ENCODE data around the gene LIPN. TPM values are rescaled to one million over a fixed set of nuclear protein-coding genes. Genes with fewer than 3 reads are reported as not detected.

LIPN gene
- total RNA-seq, 1 donor, result 3.0 TPM

GRCh38 chr10:88762906-88763305 lies 3.1 kb downstream of the LIPN start:
- no peaks in the 10 kb centered on the region for H3K9me3 ChIP-seq (ENCODE audit: low read depth, low read length)
- peaks cover 19% of the 10 kb centered on the region for H3K4me1 ChIP-seq (ENCODE audit: insufficient read depth, low read length)
- no peaks in the 10 kb centered on the region for H3K27me3 ChIP-seq (ENCODE audit: insufficient read depth, low read length)
- no peak overlapping the region for H3K4me3 ChIP-seq (ENCODE audit: low read length)

GRCh38 chr10:88763441-88763840 lies 3.6 kb downstream of the LIPN start:
- Histone ChIP-seq H3K4me1 (ENCODE audit: insufficient read depth, low read length) (peaks cover 19% of the 10 kb centered on the region), H3K27me3 (ENCODE audit: insufficient read depth, low read length) (no peaks in the 10 kb centered on the region), H3K9me3 (ENCODE audit: low read depth, low read length) (no peaks in the 10 kb centered on the region), H3K4me3 (ENCODE audit: low read length) (no peak overlapping the region)

- H3K9me3 ChIP-seq (ENCODE audit: low read depth, low read length), result no peaks in the 10 kb centered on the region
- H3K27me3 ChIP-seq (ENCODE audit: insufficient read depth, low read length), result no peaks in the 10 kb centered on the region
- no peak overlapping the region for H3K4me3 ChIP-seq (ENCODE audit: low read length)
- H3K4me1 ChIP-seq (ENCODE audit: insufficient read depth, low read length), result peaks cover 17% of the 10 kb centered on the region
Measured at GRCh38 chr10:88764110-88764509, 4.3 kb downstream of the LIPN start.

- H3K4me1 ChIP-seq (ENCODE audit: insufficient read depth, low read length), result peaks cover 9% of the 10 kb centered on the region
Measured at GRCh38 chr10:88765816-88766215, 6.0 kb downstream of the LIPN start.

GRCh38 chr10:88769384-88769783 lies 9.6 kb downstream of the LIPN start:
- Histone ChIP-seq H3K4me1 (ENCODE audit: insufficient read depth, low read length) (peaks cover 9% of the 10 kb centered on the region), H3K9me3 (ENCODE audit: low read depth, low read length) (no peaks in the 10 kb centered on the region), H3K4me3 (ENCODE audit: low read length) (no peak overlapping the region), H3K27me3 (ENCODE audit: insufficient read depth, low read length) (no peaks in the 10 kb centered on the region)

More at GRCh38 chr10:88765816-88766215, 6.0 kb downstream of the LIPN start:
- no peaks in the 10 kb centered on the region for H3K27me3 ChIP-seq (ENCODE audit: insufficient read depth, low read length)
- H3K4me3 ChIP-seq (ENCODE audit: low read length), result no peak overlapping the region
- H3K9me3 ChIP-seq (ENCODE audit: low read depth, low read length), result no peaks in the 10 kb centered on the region

- Histone ChIP-seq H3K4me1 (ENCODE audit: insufficient read depth, low read length) (no peaks in the 10 kb centered on the region), H3K4me3 (ENCODE audit: low read length) (no peak overlapping the region), H3K9me3 (ENCODE audit: low read depth, low read length) (no peaks in the 10 kb centered on the region), H3K27me3 (ENCODE audit: insufficient read depth, low read length) (no peaks in the 10 kb centered on the region)
Measured at GRCh38 chr10:88781206-88781605, 21.4 kb downstream of the LIPN start.

- H3K4me3 ChIP-seq (ENCODE audit: low read length), result no peak overlapping the region
- no peaks in the 10 kb centered on the region for H3K4me1 ChIP-seq (ENCODE audit: insufficient read depth, low read length)
- no peaks in the 10 kb centered on the region for H3K27me3 ChIP-seq (ENCODE audit: insufficient read depth, low read length)
- H3K9me3 ChIP-seq (ENCODE audit: low read depth, low read length), result no peaks in the 10 kb centered on the region
Measured at GRCh38 chr10:88782222-88782621, 22.4 kb downstream of the LIPN start.

- Histone ChIP-seq H3K27me3 (ENCODE audit: insufficient read depth, low read length) (no peaks in the 10 kb centered on the region), H3K9me3 (ENCODE audit: low read depth, low read length) (no peaks in the 10 kb centered on the region), H3K4me1 (ENCODE audit: insufficient read depth, low read length) (no peaks in the 10 kb centered on the region), H3K4me3 (ENCODE audit: low read length) (no peak overlapping the region)
Measured at GRCh38 chr10:88783724-88784123, 23.9 kb downstream of the LIPN start.

GRCh38 chr10:88786032-88786770 lies 26.4 kb downstream of the LIPN start:
- H3K4me3 ChIP-seq (ENCODE audit: low read length), result no peak overlapping the region
- no peaks in the 10 kb centered on the region for H3K27me3 ChIP-seq (ENCODE audit: insufficient read depth, low read length)
- no peaks in the 10 kb centered on the region for H3K9me3 ChIP-seq (ENCODE audit: low read depth, low read length)
- no peaks in the 10 kb centered on the region for H3K4me1 ChIP-seq (ENCODE audit: insufficient read depth, low read length)

- Histone ChIP-seq H3K4me3 (ENCODE audit: low read length) (no peak overlapping the region), H3K9me3 (ENCODE audit: low read depth, low read length) (no peaks in the 10 kb centered on the region)
Measured at GRCh38 chr10:88787463-88787862, 27.6 kb downstream of the LIPN start.

GRCh38 chr10:88788924-88789323 lies 29.1 kb downstream of the LIPN start:
- Histone ChIP-seq H3K27me3 (ENCODE audit: insufficient read depth, low read length) (no peaks in the 10 kb centered on the region), H3K4me3 (ENCODE audit: low read length) (no peak overlapping the region), H3K9me3 (ENCODE audit: low read depth, low read length) (no peaks in the 10 kb centered on the region), H3K4me1 (ENCODE audit: insufficient read depth, low read length) (peaks cover 21% of the 10 kb centered on the region)

More at GRCh38 chr10:88787463-88787862, 27.6 kb downstream of the LIPN start:
- Histone ChIP-seq H3K4me1 (ENCODE audit: insufficient read depth, low read length) (peaks cover 12% of the 10 kb centered on the region), H3K27me3 (ENCODE audit: insufficient read depth, low read length) (no peaks in the 10 kb centered on the region)

- peaks cover 11% of the 10 kb centered on the region for H3K27me3 ChIP-seq (ENCODE audit: insufficient read depth, low read length)
- H3K4me3 ChIP-seq (ENCODE audit: low read length), result no peak overlapping the region
- no peaks in the 10 kb centered on the region for H3K9me3 ChIP-seq (ENCODE audit: low read depth, low read length)
- H3K4me1 ChIP-seq (ENCODE audit: insufficient read depth, low read length), result peaks cover 26% of the 10 kb centered on the region
Measured at GRCh38 chr10:88791924-88792323, 32.1 kb downstream of the LIPN start.

GRCh38 chr10:88792661-88793060 lies 32.8 kb downstream of the LIPN start:
- H3K27me3 ChIP-seq (ENCODE audit: insufficient read depth, low read length), result peaks cover 13% of the 10 kb centered on the region
- H3K4me3 ChIP-seq (ENCODE audit: low read length), result no peak overlapping the region
- no peaks in the 10 kb centered on the region for H3K9me3 ChIP-seq (ENCODE audit: low read depth, low read length)
- H3K4me1 ChIP-seq (ENCODE audit: insufficient read depth, low read length), result peaks cover 26% of the 10 kb centered on the region

GRCh38 chr10:88793712-88794299 lies 34.0 kb downstream of the LIPN start:
- Histone ChIP-seq H3K4me3 (ENCODE audit: low read length) (no peak overlapping the region), H3K9me3 (ENCODE audit: low read depth, low read length) (no peaks in the 10 kb centered on the region), H3K27me3 (ENCODE audit: insufficient read depth, low read length) (peaks cover 15% of the 10 kb centered on the region), H3K4me1 (ENCODE audit: insufficient read depth, low read length) (peaks cover 26% of the 10 kb centered on the region)

- no peak overlapping the region for H3K4me3 ChIP-seq (ENCODE audit: low read length)
- peaks cover 26% of the 10 kb centered on the region for H3K4me1 ChIP-seq (ENCODE audit: insufficient read depth, low read length)
- no peaks in the 10 kb centered on the region for H3K9me3 ChIP-seq (ENCODE audit: low read depth, low read length)
- H3K27me3 ChIP-seq (ENCODE audit: insufficient read depth, low read length), result peaks cover 15% of the 10 kb centered on the region
Measured at GRCh38 chr10:88794731-88795130, 34.9 kb downstream of the LIPN start.
